ENCODE measurements around the gene STRA8.

STRA8 gene

DNA sequence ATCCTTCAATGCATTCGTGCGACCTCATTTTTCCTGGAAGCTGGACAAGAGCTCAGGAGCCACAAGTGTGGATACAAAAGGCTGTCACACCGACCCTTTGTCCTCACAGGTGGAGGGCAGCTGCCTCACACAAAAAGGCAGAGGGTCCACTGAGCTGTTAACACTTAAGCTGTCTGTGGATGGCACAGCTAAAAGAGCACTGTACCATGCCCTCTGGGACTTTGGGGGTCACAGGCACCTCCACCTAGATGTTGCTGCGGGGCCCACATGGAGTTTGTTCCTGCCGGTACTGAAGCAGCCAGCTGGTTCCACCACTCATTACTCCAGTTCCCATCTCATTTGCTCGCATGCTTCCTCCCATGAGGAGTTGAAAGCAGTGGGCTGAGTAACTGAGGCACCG lies 57.0 kb downstream of the STRA8 start:
- Histone ChIP-seq H3K9me3 (ENCODE audit: control insufficient read depth, low read length) (no peaks in the 10 kb centered on the region), H3K27me3 (replicated peaks; ENCODE audit: control insufficient read depth, insufficient read depth, low read length) (no peaks in the 10 kb centered on the region), H3K9ac (ENCODE audit: low read length) (no peak overlapping the region), H3K4me1 (ENCODE audit: control insufficient read depth, insufficient read depth, low read length) (no peaks in the 10 kb centered on the region), H3K4me3 (ENCODE audit: low read length) (no peak overlapping the region), H3K36me3 (ENCODE audit: control insufficient read depth, insufficient read depth, low read length, severe bottlenecking) (no peaks in the 10 kb centered on the region)
- no peak for DNase-seq (ENCODE audit: low read depth)

DNA sequence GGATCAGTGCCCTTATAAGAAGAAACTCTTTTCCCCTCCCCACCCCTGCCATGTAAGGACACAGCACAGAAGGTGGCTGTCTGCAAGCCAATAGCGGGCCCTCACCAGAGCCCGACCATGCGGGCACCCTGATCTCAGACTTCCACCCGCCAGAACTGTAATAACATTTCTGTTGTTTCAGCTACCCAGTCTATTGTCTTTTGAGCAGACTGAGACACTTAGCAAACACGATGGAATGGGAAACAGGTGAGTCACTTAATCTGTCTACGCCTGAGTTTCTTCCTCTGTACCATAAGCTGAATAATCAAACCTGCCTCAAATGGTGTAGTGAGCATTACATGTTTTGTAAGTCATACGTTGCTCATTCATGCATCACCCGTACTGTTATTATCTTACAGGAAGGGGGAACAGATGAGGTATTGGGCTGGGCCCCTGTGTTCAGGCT lies 58.2 kb downstream of the STRA8 start:
- Histone ChIP-seq H3K4me3 (ENCODE audit: low read length) (no peak overlapping the region), H3K9me3 (ENCODE audit: control insufficient read depth, low read length) (no peaks in the 10 kb centered on the region), H3K36me3 (ENCODE audit: control insufficient read depth, insufficient read depth, low read length, severe bottlenecking) (no peaks in the 10 kb centered on the region), H3K27me3 (replicated peaks; ENCODE audit: control insufficient read depth, insufficient read depth, low read length) (no peaks in the 10 kb centered on the region), H3K4me1 (ENCODE audit: control insufficient read depth, insufficient read depth, low read length) (no peaks in the 10 kb centered on the region), H3K9ac (ENCODE audit: low read length) (no peak overlapping the region)
- DNase-seq (ENCODE audit: low read depth) = peak; percentile 15

GRCh38 chr7:135299235-135299634 lies 65.6 kb downstream of the STRA8 start:
- Histone ChIP-seq H3K4me1 (ENCODE audit: control insufficient read depth, insufficient read depth, low read length) (no peaks in the 10 kb centered on the region), H3K9me3 (ENCODE audit: control insufficient read depth, low read length) (peaks cover 12% of the 10 kb centered on the region), H3K36me3 (ENCODE audit: control insufficient read depth, insufficient read depth, low read length, severe bottlenecking) (no peaks in the 10 kb centered on the region), H3K4me3 (ENCODE audit: low read length) (no peak overlapping the region), H3K27me3 (replicated peaks; ENCODE audit: control insufficient read depth, insufficient read depth, low read length) (peaks cover 3% of the 10 kb centered on the region), H3K9ac (ENCODE audit: low read length) (no peak overlapping the region)
- DNase-seq (ENCODE audit: low read depth) = no peak

GRCh38 chr7:135300913-135301765 lies 67.5 kb downstream of the STRA8 start:
- Histone ChIP-seq H3K4me1 (ENCODE audit: control insufficient read depth, insufficient read depth, low read length) (no peaks in the 10 kb centered on the region), H3K27me3 (replicated peaks; ENCODE audit: control insufficient read depth, insufficient read depth, low read length) (peaks cover 12% of the 10 kb centered on the region), H3K36me3 (ENCODE audit: control insufficient read depth, insufficient read depth, low read length, severe bottlenecking) (no peaks in the 10 kb centered on the region), H3K9ac (ENCODE audit: low read length) (no peak overlapping the region), H3K9me3 (ENCODE audit: control insufficient read depth, low read length) (peaks cover 12% of the 10 kb centered on the region), H3K4me3 (ENCODE audit: low read length) (no peak overlapping the region)
- DNase-seq (ENCODE audit: low read depth) = peak; percentile 13

All from adipocyte (in vitro differentiated cells).